B cell (primary cell): ENCODE measurements around the gene WBP1L. TPM values are rescaled to one million over a fixed set of nuclear protein-coding genes. Genes with fewer than 3 reads are reported as not detected.
A peak's percentile ranks its signal among the peaks of the same experiment; 100 is the strongest.

ENCODE experiments used
- ATAC-seq: fragments of 200-7000 bp; cut with Tn5 transposase; one replicate; pipeline ENCODE4 v1.10.0; 2021; ENCODE audit warnings: low read depth, mild to moderate bottlenecking, moderate number of reproducible peaks, moderate library complexity
- CTCF ChIA-PET: fragments of 350-600 bp; sonication (Branson Sonifier 250); formaldehyde crosslinking; loops from one replicate; lab custom pipeline; 2021; ENCODE audit warnings: antibody characterized with exemption, inconsistent platforms; lab: Charles Lee
- POLR2A ChIA-PET: fragments of 350-600 bp; sonication (Branson Sonifier 250); formaldehyde crosslinking; loops from one replicate; lab custom pipeline; 2021; ENCODE audit warnings: antibody characterized with exemption; lab: Charles Lee
- DNase-seq: peaks from one replicate; pipeline ENCODE4 v3.0.0; 2013
- H2AFZ ChIP-seq: 2 replicates; pipeline ENCODE4 v1.6.1; 2012; ENCODE audit warnings: mild to moderate bottlenecking, low read depth, low read length; ENCODE audit not compliant: insufficient read depth, poor library complexity, severe bottlenecking
- H3K27ac ChIP-seq, 2 donors: 1 replicate in 1 of 2; 2 replicates in 1 of 2; pipeline ENCODE4 v1.5.1; 2012 to 2013; ENCODE audit warnings: low read length in 2 of 2, mild to moderate bottlenecking in 2 of 2, moderate library complexity in 1 of 2
- H3K27me3 ChIP-seq, 4 experiments: fragments of 200-600 bp in 1 of 4; sonication (generic) in 1 of 4; replicated peaks in 1 of 4; 1 replicate in 2 of 4; 2 replicates in 2 of 4; pipeline versions ENCODE4 v1.6.1 to v1.7.0; 2013 to 2016; ENCODE audit warnings: low read length in 3 of 4, mild to moderate bottlenecking in 2 of 4, mixed read lengths in 1 of 4, moderate library complexity in 1 of 4; ENCODE audit not compliant: insufficient read depth in 4 of 4, control insufficient read depth in 3 of 4; ENCODE audit errors: control extremely low read depth in 1 of 4
- H3K36me3 ChIP-seq, 2 experiments: replicated peaks in 1 of 2; 1 replicate in 1 of 2; 2 replicates in 1 of 2; pipeline versions ENCODE4 v1.6.1 to v1.7.1; 2013; ENCODE audit warnings: low read length in 1 of 2; ENCODE audit not compliant: insufficient read depth in 2 of 2, control insufficient read depth in 1 of 2; ENCODE audit errors: control extremely low read depth in 1 of 2, extremely low read depth in 1 of 2
- H3K4me1 ChIP-seq, 2 donors: fragments of 200-600 bp in 1 of 2; sonication (generic) in 1 of 2; 1 replicate in 1 of 2; 2 replicates in 1 of 2; pipeline versions ENCODE4 v1.5.1 to v1.6.1; 2013 to 2017; ENCODE audit warnings: low read length in 2 of 2; ENCODE audit not compliant: control insufficient read depth in 2 of 2, insufficient read depth in 2 of 2
- H3K4me2 ChIP-seq: replicated peaks from 2 replicates; pipeline ENCODE3; 2012; ENCODE audit warnings: mild to moderate bottlenecking, low read depth, low read length; ENCODE audit not compliant: poor library complexity, severe bottlenecking
- H3K4me3 ChIP-seq, 5 experiments: fragments of 200-600 bp in 1 of 5; sonication (generic) in 1 of 5; 1 replicate in 3 of 5; 2 replicates in 2 of 5; pipeline versions ENCODE4 v1.5.1 to v1.7.0; 2011 to 2016; ENCODE audit warnings: low read length in 4 of 5, mild to moderate bottlenecking in 4 of 5, low read depth in 2 of 5, control low read depth in 1 of 5, moderate library complexity in 1 of 5; ENCODE audit not compliant: insufficient read depth in 1 of 5; ENCODE audit errors: control extremely low read depth in 1 of 5, extremely low read depth in 1 of 5
- H3K79me2 ChIP-seq: fragments of 200-600 bp; sonication (generic); one replicate; pipeline ENCODE4 v1.6.0; 2016; ENCODE audit warnings: low read length; ENCODE audit not compliant: control insufficient read depth, insufficient read depth
- H3K9ac ChIP-seq: fragments of 200-600 bp; sonication (generic); 2 replicates; pipeline ENCODE4 v1.6.1; 2017; ENCODE audit warnings: mild to moderate bottlenecking, low read length, moderate library complexity
- H3K9me3 ChIP-seq, 3 donors: one replicate each; pipeline versions ENCODE4 v1.6.1 to v1.7.1; 2013; ENCODE audit warnings: low read length in 2 of 3; ENCODE audit not compliant: control insufficient read depth in 2 of 3, insufficient read depth in 1 of 3; ENCODE audit errors: control extremely low read depth in 1 of 3
- H4K20me1 ChIP-seq: 2 replicates; pipeline ENCODE4 v1.6.0; 2012; ENCODE audit warnings: mild to moderate bottlenecking, low read length; ENCODE audit not compliant: insufficient read depth, control insufficient read depth, poor library complexity, severe bottlenecking
- H3K27ac Mint-ChIP-seq: one replicate; pipeline ENCODE4 v1.8.0; 2021; ENCODE audit warnings: mixed read lengths
- H3K27me3 Mint-ChIP-seq: one replicate; pipeline ENCODE4 v1.8.0; 2021; ENCODE audit warnings: mixed read lengths
- H3K4me1 Mint-ChIP-seq: one replicate; pipeline ENCODE4 v1.8.0; 2021; ENCODE audit warnings: mixed read lengths
- H3K4me3 Mint-ChIP-seq: one replicate; pipeline ENCODE4 v1.8.0; 2021; ENCODE audit warnings: mixed read lengths
- H3K9me3 Mint-ChIP-seq: one replicate; pipeline ENCODE4 v1.8.0; 2022; ENCODE audit warnings: mixed read lengths; ENCODE audit not compliant: insufficient read depth
- EZH2 ChIP-seq: IDR thresholded peaks from 2 replicates; pipeline ENCODE4 v1.6.1; 2012; ENCODE audit warnings: borderline replicate concordance, low read depth, mild to moderate bottlenecking, moderate library complexity, low read length; ENCODE audit not compliant: insufficient read depth, poor library complexity, severe bottlenecking
- WGBS: methylation state at CpG from one replicate; pipeline ENCODE4 v1.1.5; 2013; ENCODE audit warnings: missing lambda C conversion rate; ENCODE audit not compliant: insufficient coverage; 5-methylcytosine and 5-hydroxymethylcytosine counted together
- intact Hi-C: fragments of 100-400 bp; cut with micrococcal nuclease; formaldehyde crosslinking; loops from one replicate; pipeline ENCODE4 v1.10.0; 2022
- polyA plus RNA-seq: library from polyadenylated mRNA; depleted of rRNA; stranded (reverse); fragments of >200 nt; gene quantifications from 2 replicates; pipeline ENCODE4 v1.2.3, GENCODE V29; 2012
- total RNA-seq, 2 donors: library from RNA; stranded (reverse); fragments of 120-200 nt in 1 of 2; gene quantifications; 1 replicate in 1 of 2; 2 replicates in 1 of 2; pipeline versions ENCODE4 v1.2.3 to v1.2.4, GENCODE V29; 2013 to 2022
- TF ChIP-seq, protein P1 (sequence below): fragments of 200-600 bp; IDR thresholded peaks from one replicate; pipeline ENCODE4 v1.8.0; 2022; ENCODE audit warnings: antibody characterized with exemption, mild to moderate bottlenecking

Gene WBP1L
- total and polyA plus RNA-seq, 2 donors (not counting 1 experiment from before 2014, with no cell fraction given): 14.3 to 43.2 TPM

DNA sequence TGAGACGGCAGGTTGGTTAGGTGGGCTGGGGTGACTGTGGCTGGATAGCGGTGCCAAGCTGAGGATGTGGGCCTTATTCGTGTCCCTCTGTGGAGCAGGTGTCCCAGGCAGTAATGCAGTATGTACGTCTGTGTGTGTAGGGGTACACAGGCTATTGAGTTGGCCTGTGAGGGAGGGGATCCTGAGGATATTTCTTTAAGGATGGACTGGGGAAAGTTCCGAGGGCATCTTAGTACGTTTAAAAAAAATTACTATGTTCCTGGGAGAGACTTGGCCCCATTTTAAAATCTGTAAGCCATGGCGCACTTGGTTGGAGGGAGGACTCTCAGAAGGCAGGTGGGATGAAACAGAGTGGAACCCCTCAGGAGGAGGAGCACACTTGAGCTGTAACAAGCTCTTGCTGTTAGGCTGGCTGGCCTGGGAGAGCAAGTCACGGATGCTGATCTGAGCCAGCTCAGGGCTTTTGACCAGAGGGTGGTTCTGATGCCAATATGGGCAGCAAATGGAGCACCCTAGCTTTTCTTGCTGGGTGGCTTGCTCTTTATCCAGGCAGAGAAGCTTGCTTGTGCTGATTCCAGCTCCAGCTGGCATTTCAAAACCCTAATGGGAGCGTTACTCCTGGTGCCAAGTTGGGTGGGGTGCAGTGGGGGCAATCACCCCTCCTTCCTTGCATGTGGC lies 765 bp downstream of the WBP1L start:
- H3K79me2 ChIP-seq: peaks cover 58% of the 10 kb centered on the region
- 22% methylated on average over 9 of the region's 9 CpGs for WGBS
- H3K36me3 ChIP-seq: peaks cover 2 to 6% of the 10 kb centered on the region in 2 experiments
- peak overlapping the region; percentile 87 for H2AFZ ChIP-seq
- peak overlapping the region; percentile 70 to 96 (median 89) for H3K4me3 ChIP-seq
- H3K4me1 ChIP-seq: peaks cover 24 to 25% of the 10 kb centered on the region in 2 donors
- H4K20me1 ChIP-seq: peaks cover 10% of the 10 kb centered on the region
- no peak for ATAC-seq
- Mint-ChIP-seq H3K9me3 (no peaks in the 10 kb centered on the region), H3K4me1 (peaks cover 42% of the 10 kb centered on the region), H3K27ac (peak overlapping the region; percentile 88), H3K27me3 (no peaks in the 10 kb centered on the region), H3K4me3 (peak overlapping the region; percentile 89)
- ChIA-PET CTCF (interaction anchor here (0.6 to 3.7 kb wide), 4 partner anchors 10 to 500 kb away, joined by 3 to 14 read pairs (median 6); partner anchors contain the start of genes ARL3 and SFXN2), POLR2A (interaction anchor here (1.0 to 1.6 kb wide), 3 partner anchors 68 to 110 kb away, joined by 3 to 4 read pairs (median 3); no protein-coding TSS in a partner anchor)
- H3K27me3 ChIP-seq: peaks cover 0 to 2% (median 0%) of the 10 kb centered on the region in 4 experiments
- H3K4me2 ChIP-seq: peak overlapping the region; percentile 85
- intact Hi-C loops: loop anchor here (10.0 kb wide), 2 partner anchors 50 to 620 kb away; partner anchors contain the start of gene TAF5
- H3K9ac ChIP-seq: peak overlapping the region; percentile 87
- peak; percentile 15 for DNase-seq
- H3K27ac ChIP-seq: peak overlapping the region in 1 of 2 donors; percentile 86
- H3K9me3 ChIP-seq: no peaks in the 10 kb centered on the region
- TF ChIP-seq EZH2: no peak
- TF ChIP-seq, protein P1, sequence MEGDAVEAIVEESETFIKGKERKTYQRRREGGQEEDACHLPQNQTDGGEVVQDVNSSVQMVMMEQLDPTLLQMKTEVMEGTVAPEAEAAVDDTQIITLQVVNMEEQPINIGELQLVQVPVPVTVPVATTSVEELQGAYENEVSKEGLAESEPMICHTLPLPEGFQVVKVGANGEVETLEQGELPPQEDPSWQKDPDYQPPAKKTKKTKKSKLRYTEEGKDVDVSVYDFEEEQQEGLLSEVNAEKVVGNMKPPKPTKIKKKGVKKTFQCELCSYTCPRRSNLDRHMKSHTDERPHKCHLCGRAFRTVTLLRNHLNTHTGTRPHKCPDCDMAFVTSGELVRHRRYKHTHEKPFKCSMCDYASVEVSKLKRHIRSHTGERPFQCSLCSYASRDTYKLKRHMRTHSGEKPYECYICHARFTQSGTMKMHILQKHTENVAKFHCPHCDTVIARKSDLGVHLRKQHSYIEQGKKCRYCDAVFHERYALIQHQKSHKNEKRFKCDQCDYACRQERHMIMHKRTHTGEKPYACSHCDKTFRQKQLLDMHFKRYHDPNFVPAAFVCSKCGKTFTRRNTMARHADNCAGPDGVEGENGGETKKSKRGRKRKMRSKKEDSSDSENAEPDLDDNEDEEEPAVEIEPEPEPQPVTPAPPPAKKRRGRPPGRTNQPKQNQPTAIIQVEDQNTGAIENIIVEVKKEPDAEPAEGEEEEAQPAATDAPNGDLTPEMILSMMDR: no peak
